Measurements from ENCODE around the gene PKN1. TPM values are rescaled to one million over a fixed set of nuclear protein-coding genes. Genes with fewer than 3 reads are reported as not detected.

The PKN1 gene
- total and polyA plus RNA-seq, 9 of the 15 experiments (the other 6 are each of a cell fraction or from before 2014, with no cell fraction given), result 0.30 to 228 (median 77.5) TPM

DNA sequence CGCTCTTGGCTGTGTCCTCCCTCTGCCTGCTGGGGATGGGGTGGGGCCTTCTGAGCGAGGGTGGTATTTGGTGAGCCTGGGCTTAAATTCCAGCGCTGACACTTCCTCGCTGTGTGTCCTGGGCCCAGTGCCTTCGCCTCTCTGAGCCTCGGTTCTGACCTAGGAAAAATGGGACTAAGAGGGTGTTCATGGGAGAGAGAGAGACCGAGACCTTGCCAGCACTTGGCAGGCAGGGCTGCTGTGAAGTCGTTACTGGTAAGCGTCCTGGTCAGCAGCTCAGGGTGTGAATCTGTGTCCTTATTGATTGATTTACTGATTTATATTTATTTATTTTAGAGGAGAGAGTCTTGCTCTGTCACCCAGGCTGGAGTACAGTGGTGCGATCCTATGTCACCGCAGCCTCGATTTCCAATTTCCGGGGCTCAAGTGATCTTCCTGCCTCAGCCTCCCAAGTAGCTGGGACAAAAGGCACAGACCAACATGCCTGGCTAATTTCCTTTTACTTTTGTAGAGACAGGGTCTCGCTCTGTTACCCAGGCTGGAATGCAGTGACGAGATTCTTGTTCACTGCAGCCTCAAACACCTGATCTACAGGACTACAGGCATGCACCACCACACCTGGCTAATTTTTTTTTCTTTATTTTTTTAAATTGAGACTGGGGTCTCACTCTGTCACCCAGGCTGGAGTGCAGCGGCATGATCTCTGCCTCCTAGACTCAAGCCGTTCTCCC lies 2.4 kb downstream of the PKN1 start:
- intact Hi-C loops (cut with micrococcal nuclease), result loop anchor here (10.0 kb wide), 1 partner anchor 119 kb away; no protein-coding TSS in a partner anchor
- H3K9me3 ChIP-seq (replicated peaks; ENCODE audit: control insufficient read depth, insufficient read depth, low read depth, low read length), result no peaks in the 10 kb centered on the region
- 75% methylated on average over 17 of the region's 17 CpGs for whole genome bisulfite sequencing (ENCODE audit: insufficient coverage, low coverage, missing lambda C conversion rate)
- no TSS peak for BruUV-seq (replicated peaks)
- no peaks in the 10 kb centered on the region; the same call in 1 of the 2 replicates for H4K20me1 ChIP-seq (replicated peaks; ENCODE audit: control insufficient read depth, insufficient read depth, low read length)
- H3K4me3 ChIP-seq, result no peak overlapping the region; the same call in 1 of the 2 replicates
- POLR2A ChIA-PET, result interaction anchor here (0.6 to 1.7 kb wide), 6 partner anchors 14 to 1037 kb away, joined by 3 to 6 read pairs (median 4); no protein-coding TSS in a partner anchor
- no peak overlapping the region; the same call in 2 of the 3 replicates for H3K27ac ChIP-seq (ENCODE audit: extremely low read depth, low read depth, low read length)
- peaks cover 19% of the 10 kb centered on the region; the same call in 2 of the 3 replicates for H3K36me3 ChIP-seq (ENCODE audit: control insufficient read depth, insufficient read depth, low read length)
- peak overlapping the region in 1 of 2 experiments; percentile 94; a peak in 2 of 4 replicates for H3K9ac ChIP-seq (ENCODE audit: insufficient read depth in 1 of 2, low read depth in 2 of 2, low read length in 2 of 2)
- no peak overlapping the region for H2AFZ ChIP-seq (ENCODE audit: low read depth, low read length)
- ATAC-seq, result no peak
- DNase-seq (ENCODE audit: extremely low read depth in 1 of 4, low spot score in 3 of 4), result no peak
- H3K4me2 ChIP-seq (ENCODE audit: insufficient read depth, low read length), result peak overlapping the region; percentile 89
- no peaks in the 10 kb centered on the region for H3K9me1 ChIP-seq (ENCODE audit: control insufficient read depth, insufficient read depth, low read length)
- in situ Hi-C loops (cut with MboI), result no loop called here
- no peak for FAIRE-seq
- H3K27me3 ChIP-seq (ENCODE audit: control insufficient read depth in 2 of 2, insufficient read depth in 2 of 2, low read length in 2 of 2), result no peaks in the 10 kb centered on the region
- H3K79me2 ChIP-seq (ENCODE audit: control insufficient read depth, insufficient read depth, low read length), result peaks cover 66% of the 10 kb centered on the region
- H3K4me1 ChIP-seq (replicated peaks in 1 of 2; ENCODE audit: control insufficient read depth in 2 of 2, insufficient read depth in 2 of 2, low read length in 2 of 2), result peaks cover 28 to 67% of the 10 kb centered on the region in 2 experiments
- CTCF ChIA-PET (ENCODE audit: low intra/inter-chr PET ratio), result no interaction called here
- TF ChIP-seq ZNF778 (CRISPR knock-in tag; IDR thresholded peaks at IDR 0.05) (no peak), ZNF24 (IDR thresholded peaks at IDR 0.05) (no peak), CBFA2T2 (conservative IDR thresholded peaks at IDR 0.05) (no peak), MITF (IDR thresholded peaks at IDR 0.05) (no peak), NR4A1 (CRISPR knock-in tag; IDR thresholded peaks at IDR 0.05) (no peak), NR4A1 (tag; IDR thresholded peaks at IDR 0.05) (no peak), MCM2 (IDR thresholded peaks at IDR 0.05; ENCODE audit: low read depth) (no peak), SMAD2 (IDR thresholded peaks at IDR 0.05; ENCODE audit: low read depth, low read length) (no peak), ZBTB33 (CRISPR knock-in tag; IDR thresholded peaks at IDR 0.05) (no peak; the same call in 1 of the 2 replicates), KLF16 (IDR thresholded peaks at IDR 0.05) (no peak), IRF1 (CRISPR knock-in tag; IDR thresholded peaks at IDR 0.05; ENCODE audit: borderline replicate concordance) (no peak), ZNF408 (CRISPR knock-in tag; IDR thresholded peaks at IDR 0.05; ENCODE audit: low read depth) (no peak)
- TF ChIP-seq, protein P1, sequence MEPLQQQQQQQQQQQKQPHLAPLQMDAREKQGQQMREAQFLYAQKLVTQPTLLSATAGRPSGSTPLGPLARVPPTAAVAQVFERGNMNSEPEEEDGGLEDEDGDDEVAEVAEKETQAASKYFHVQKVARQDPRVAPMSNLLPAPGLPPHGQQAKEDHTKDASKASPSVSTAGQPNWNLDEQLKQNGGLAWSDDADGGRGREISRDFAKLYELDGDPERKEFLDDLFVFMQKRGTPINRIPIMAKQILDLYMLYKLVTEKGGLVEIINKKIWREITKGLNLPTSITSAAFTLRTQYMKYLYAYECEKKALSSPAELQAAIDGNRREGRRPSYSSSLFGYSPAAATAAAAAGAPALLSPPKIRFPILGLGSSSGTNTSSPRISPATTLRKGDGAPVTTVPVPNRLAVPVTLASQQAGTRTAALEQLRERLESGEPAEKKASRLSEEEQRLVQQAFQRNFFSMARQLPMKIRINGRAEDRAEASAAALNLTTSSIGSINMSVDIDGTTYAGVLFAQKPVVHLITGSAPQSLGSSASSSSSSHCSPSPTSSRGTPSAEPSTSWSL (CRISPR knock-in tag; IDR thresholded peaks at IDR 0.05; ENCODE audit: borderline replicate concordance), result no peak
- TF ChIP-seq, protein P2, sequence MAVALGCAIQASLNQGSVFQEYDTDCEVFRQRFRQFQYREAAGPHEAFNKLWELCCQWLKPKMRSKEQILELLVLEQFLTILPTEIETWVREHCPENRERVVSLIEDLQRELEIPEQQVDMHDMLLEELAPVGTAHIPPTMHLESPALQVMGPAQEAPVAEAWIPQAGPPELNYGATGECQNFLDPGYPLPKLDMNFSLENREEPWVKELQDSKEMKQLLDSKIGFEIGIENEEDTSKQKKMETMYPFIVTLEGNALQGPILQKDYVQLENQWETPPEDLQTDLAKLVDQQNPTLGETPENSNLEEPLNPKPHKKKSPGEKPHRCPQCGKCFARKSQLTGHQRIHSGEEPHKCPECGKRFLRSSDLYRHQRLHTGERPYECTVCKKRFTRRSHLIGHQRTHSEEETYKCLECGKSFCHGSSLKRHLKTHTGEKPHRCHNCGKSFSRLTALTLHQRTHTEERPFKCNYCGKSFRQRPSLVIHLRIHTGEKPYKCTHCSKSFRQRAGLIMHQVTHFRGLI (CRISPR knock-in tag; IDR thresholded peaks at IDR 0.05), result no peak
